Gastrocnemius medialis (tissue), 4 donors: ENCODE data around the gene CHD1L. TPM values are rescaled to one million over a fixed set of nuclear protein-coding genes. Genes with fewer than 3 reads are reported as not detected.

ENCODE experiments used
- ATAC-seq, 2 donors: fragments of 150-250 bp; one replicate each; pipeline ENCODE4 v1.9.1; 2016
- DNase-seq, 2 donors: peaks; one replicate each; pipeline ENCODE4 v3.0.0-alpha.2; 2019
- H3K27ac ChIP-seq, 4 donors: fragments of 200-600 bp; sonication (generic); 1 replicate in 1 of 4; 2 replicates in 3 of 4; pipeline ENCODE4 v1.5.1; 2016 to 2018; ENCODE audit warnings: mild to moderate bottlenecking in 2 of 4, moderate library complexity in 1 of 4
- H3K27me3 ChIP-seq, 3 donors: fragments of 200-600 bp; sonication (generic) in 2 of 3; 1 replicate in 1 of 3; 2 replicates in 2 of 3; pipeline versions ENCODE4 v1.5.1 to v1.6.0; 2016 to 2019; ENCODE audit warnings: mild to moderate bottlenecking in 1 of 3, moderate library complexity in 1 of 3
- H3K36me3 ChIP-seq, 2 donors: fragments of 200-600 bp; sonication (generic) in 1 of 2; one replicate each; pipeline ENCODE4 v1.5.1; 2017 to 2018
- H3K4me1 ChIP-seq, 2 donors: fragments of 200-600 bp; sonication (generic) in 1 of 2; one replicate each; pipeline ENCODE4 v1.5.1; 2016 to 2017; ENCODE audit warnings: mild to moderate bottlenecking in 2 of 2
- H3K4me3 ChIP-seq, 4 donors: fragments of 200-600 bp; sonication (generic) in 3 of 4; 1 replicate in 1 of 4; 2 replicates in 3 of 4; pipeline ENCODE4 v1.5.1; 2016 to 2019; ENCODE audit warnings: mild to moderate bottlenecking in 2 of 4
- H3K9me3 ChIP-seq, 3 donors: fragments of 200-600 bp; sonication (generic) in 2 of 3; 1 replicate in 1 of 3; 2 replicates in 2 of 3; pipeline ENCODE4 v1.5.1; 2016 to 2019
- POLR2A ChIP-seq, 2 donors: fragments of 450-650 bp; IDR thresholded peaks; one replicate each; pipeline ENCODE4 v1.6.1; 2017; ENCODE audit warnings: antibody characterized with exemption in 2 of 2, mild to moderate bottlenecking in 2 of 2, moderate library complexity in 2 of 2
- in situ Hi-C, 4 donors: fragments of 200-750 bp; cut with MboI; loops; one replicate each; pipeline versions ENCODE4 v1.15.0 to v1.8.0; 2017; ENCODE audit warnings: low sequenced_read_pairs in 4 of 4
- intact Hi-C: fragments of 100-400 bp; cut with DNase I; formaldehyde crosslinking; loops from one replicate; pipeline ENCODE4 v1.15.1; 2023; ENCODE audit warnings: low total_unique reads
- total RNA-seq, 4 donors: library from RNA; depleted of rRNA; stranded (reverse); fragments of >200 nt; gene quantifications; one replicate each; pipeline versions ENCODE4 v1.1.0 to v1.2.3, GENCODE V29; 2016
- TF ChIP-seq, protein P1 (sequence below), 5 experiments: fragments of 450-650 bp in 3 of 5; fragments of 200-600 bp in 2 of 5; sonication (generic) in 2 of 5; IDR thresholded peaks in 4 of 5; conservative IDR thresholded peaks in 1 of 5; 1 replicate in 4 of 5; 2 replicates in 1 of 5; pipeline ENCODE4 v1.5.1; 2016 to 2019; ENCODE audit warnings: antibody characterized with exemption in 5 of 5, mild to moderate bottlenecking in 3 of 5, moderate library complexity in 3 of 5

The CHD1L gene
- total RNA-seq, 4 donors from 2014 or later, result 9.0 to 10.3 (median 9.6) TPM

DNA sequence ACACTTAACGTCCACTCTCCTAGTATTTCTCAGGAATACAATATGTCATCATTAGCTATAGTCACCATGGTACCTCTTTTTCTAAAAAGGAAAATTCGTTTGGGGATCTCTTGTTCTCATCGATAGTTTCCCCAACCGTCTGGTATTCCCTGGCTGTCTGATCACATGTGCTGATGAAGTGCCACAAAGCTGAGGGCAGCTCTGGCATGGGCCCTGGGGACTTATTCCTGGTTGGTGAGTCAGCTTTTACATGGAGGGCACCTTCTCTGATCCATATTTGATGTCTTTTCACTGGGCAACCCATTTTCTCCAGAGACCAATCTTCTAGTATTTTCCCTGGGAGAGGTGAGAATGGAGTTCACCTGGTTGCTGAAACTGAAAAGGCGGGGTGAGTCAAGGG lies 39.5 kb downstream of the CHD1L start:
- peaks cover 3 to 75% of the 10 kb centered on the region in 2 donors for H3K36me3 ChIP-seq
- H3K4me3 ChIP-seq, result no peak overlapping the region
- TF ChIP-seq, protein P1, sequence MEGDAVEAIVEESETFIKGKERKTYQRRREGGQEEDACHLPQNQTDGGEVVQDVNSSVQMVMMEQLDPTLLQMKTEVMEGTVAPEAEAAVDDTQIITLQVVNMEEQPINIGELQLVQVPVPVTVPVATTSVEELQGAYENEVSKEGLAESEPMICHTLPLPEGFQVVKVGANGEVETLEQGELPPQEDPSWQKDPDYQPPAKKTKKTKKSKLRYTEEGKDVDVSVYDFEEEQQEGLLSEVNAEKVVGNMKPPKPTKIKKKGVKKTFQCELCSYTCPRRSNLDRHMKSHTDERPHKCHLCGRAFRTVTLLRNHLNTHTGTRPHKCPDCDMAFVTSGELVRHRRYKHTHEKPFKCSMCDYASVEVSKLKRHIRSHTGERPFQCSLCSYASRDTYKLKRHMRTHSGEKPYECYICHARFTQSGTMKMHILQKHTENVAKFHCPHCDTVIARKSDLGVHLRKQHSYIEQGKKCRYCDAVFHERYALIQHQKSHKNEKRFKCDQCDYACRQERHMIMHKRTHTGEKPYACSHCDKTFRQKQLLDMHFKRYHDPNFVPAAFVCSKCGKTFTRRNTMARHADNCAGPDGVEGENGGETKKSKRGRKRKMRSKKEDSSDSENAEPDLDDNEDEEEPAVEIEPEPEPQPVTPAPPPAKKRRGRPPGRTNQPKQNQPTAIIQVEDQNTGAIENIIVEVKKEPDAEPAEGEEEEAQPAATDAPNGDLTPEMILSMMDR (IDR thresholded peaks at IDR 0.05 in 4 of 5, conservative IDR thresholded peaks at IDR 0.05 in 1 of 5), result no peak
- no peak for TF ChIP-seq POLR2A (IDR thresholded peaks at IDR 0.05)
- ATAC-seq (no peak), DNase-seq (no peak)
- H3K27me3 ChIP-seq, result no peaks in the 10 kb centered on the region
- in situ Hi-C loops (no loop called here), intact Hi-C loops (no loop called here)
- H3K27ac ChIP-seq, result no peak overlapping the region
- H3K4me1 ChIP-seq, result no peaks in the 10 kb centered on the region
- no peaks in the 10 kb centered on the region for H3K9me3 ChIP-seq

GRCh38 chr1:147283011-147283410 lies 40.5 kb downstream of the CHD1L start:
- no peak for DNase-seq
- intact Hi-C loops, result no loop called here

DNA sequence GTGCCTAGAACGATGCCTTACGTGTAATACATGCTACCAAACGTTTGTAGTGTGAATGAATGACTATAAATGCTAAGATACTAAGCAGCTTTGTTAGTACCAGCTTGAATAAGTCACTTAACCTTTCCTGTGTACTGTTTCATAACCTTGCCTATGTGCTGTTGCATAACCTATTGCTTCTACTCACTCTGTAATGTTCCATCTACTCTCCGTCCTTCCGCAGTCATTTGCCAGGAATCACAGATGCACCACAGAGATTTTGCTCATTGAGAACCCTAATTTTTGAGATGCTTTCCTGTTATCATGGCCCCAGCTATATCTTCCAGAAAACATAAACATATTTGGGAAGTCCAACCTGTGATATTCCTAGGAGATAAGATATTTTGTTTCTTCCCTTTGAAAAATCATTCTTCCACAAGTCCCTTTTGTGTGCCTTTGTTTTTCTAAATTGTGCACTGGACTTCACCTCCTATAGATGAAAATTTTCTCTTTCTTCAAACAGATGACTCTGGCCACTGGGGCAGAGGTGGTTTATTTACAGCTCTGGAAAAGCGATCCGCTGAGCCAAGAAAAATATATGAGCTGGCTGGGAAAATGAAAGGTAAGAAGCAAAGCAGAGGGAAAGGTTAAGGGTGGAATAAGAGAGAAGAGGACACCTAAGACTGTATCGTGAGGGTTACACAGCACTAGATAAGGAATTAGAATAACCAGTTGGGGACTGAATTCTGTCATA lies 44.8 kb downstream of the CHD1L start:
- Histone ChIP-seq H3K36me3 (peaks cover 3 to 93% of the 10 kb centered on the region in 2 donors), H3K4me3 (no peak overlapping the region), H3K9me3 (no peaks in the 10 kb centered on the region), H3K27me3 (no peaks in the 10 kb centered on the region), H3K4me1 (no peaks in the 10 kb centered on the region), H3K27ac (no peak overlapping the region)
- TF ChIP-seq, protein P1 (IDR thresholded peaks at IDR 0.05 in 4 of 5, conservative IDR thresholded peaks at IDR 0.05 in 1 of 5), result no peak
- no peak for TF ChIP-seq POLR2A (IDR thresholded peaks at IDR 0.05)
- ATAC-seq (peak; percentile 69 to 93), DNase-seq (no peak)
- intact Hi-C loops, result no loop called here
- in situ Hi-C loops, result no loop called here

More at GRCh38 chr1:147283011-147283410, 40.5 kb downstream of the CHD1L start:
- in situ Hi-C loops, result no loop called here
- H3K4me3 ChIP-seq, result no peak overlapping the region
- no peaks in the 10 kb centered on the region for H3K27me3 ChIP-seq
- TF ChIP-seq, protein P1 (IDR thresholded peaks at IDR 0.05 in 4 of 5, conservative IDR thresholded peaks at IDR 0.05 in 1 of 5), result no peak
- TF ChIP-seq POLR2A (IDR thresholded peaks at IDR 0.05), result no peak
- no peaks in the 10 kb centered on the region for H3K9me3 ChIP-seq
- no peak for ATAC-seq
- peaks cover 3 to 76% of the 10 kb centered on the region in 2 donors for H3K36me3 ChIP-seq
- no peak overlapping the region for H3K27ac ChIP-seq
- H3K4me1 ChIP-seq, result no peaks in the 10 kb centered on the region

DNA sequence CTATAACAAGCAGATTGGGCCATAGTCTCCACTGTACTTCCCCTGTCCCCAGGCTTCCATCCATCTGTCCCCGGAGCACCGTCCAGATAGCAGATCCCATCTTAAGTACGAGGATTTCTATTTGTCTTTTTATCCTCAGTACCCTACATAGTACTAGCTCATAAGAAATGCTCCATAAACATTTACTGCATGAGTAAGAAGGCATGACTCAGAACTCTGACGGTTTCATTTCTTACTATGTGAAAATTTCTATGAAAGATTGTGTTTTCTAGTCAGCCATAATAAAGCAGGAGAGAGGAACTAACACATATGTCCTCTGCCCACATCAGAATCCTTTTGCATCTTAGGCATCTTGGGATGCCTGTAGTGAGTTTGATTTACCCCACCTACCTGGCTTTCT lies 49.5 kb downstream of the CHD1L start:
- in situ Hi-C loops (no loop called here), intact Hi-C loops (no loop called here)
- TF ChIP-seq POLR2A (IDR thresholded peaks at IDR 0.05), result no peak
- TF ChIP-seq, protein P1 (IDR thresholded peaks at IDR 0.05 in 4 of 5, conservative IDR thresholded peaks at IDR 0.05 in 1 of 5), result no peak
- H3K27me3 ChIP-seq, result no peaks in the 10 kb centered on the region
- no peak for DNase-seq
- no peak overlapping the region for H3K27ac ChIP-seq
- H3K4me3 ChIP-seq, result no peak overlapping the region
- H3K36me3 ChIP-seq, result peaks cover 14 to 97% of the 10 kb centered on the region in 2 donors
- ATAC-seq, result no peak
- no peaks in the 10 kb centered on the region for H3K9me3 ChIP-seq
- H3K4me1 ChIP-seq, result no peaks in the 10 kb centered on the region
